ENCODE results near the gene SPATS2. TPM values are rescaled to one million over a fixed set of nuclear protein-coding genes. Genes with fewer than 3 reads are reported as not detected.

The SPATS2 gene
- total and polyA plus RNA-seq, 7 experiments from 2014 or later: 3.0 to 9.8 (median 7.8) TPM

GRCh38 chr12:49465132-49465531 lies 97.9 kb downstream of the SPATS2 start:
- peaks cover 0 to 2% (median 0%) of the 10 kb centered on the region in 7 donors for H3K4me1 Mint-ChIP-seq
- no peak overlapping the region for H3K27ac ChIP-seq (ENCODE audit: low read depth, low read length)
- POLR2A ChIA-PET: no interaction called here

DNA sequence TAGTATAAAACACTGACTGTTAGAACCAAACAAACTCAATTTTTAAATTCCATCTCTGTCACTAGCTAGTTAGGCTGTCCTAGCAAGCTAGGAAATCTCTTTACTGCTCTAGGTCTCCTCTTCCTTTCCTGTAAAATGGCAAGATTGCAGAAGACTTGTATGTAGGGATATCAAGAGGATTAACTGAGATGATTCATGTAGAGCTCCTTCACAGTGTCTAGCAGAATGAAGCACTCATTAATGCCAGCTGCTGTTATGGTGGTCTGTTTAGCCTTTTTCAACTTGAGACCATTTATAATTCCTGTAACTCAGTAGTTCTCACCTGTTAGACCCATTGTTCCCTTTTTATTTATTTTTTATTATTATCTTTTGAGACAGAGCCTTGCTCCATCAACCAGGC lies 103.7 kb downstream of the SPATS2 start:
- intact Hi-C loops (cut with micrococcal nuclease): no loop called here
- ATAC-seq (no peak), DNase-seq (no peak)
- Mint-ChIP-seq H3K9me3 (no peaks in the 10 kb centered on the region), H3K36me3 (peaks cover 0 to 5% (median 4%) of the 10 kb centered on the region in 5 donors), H3K27ac (no peak overlapping the region), H3K4me3 (no peak overlapping the region), H3K4me1 (peaks cover 0 to 5% (median 2%) of the 10 kb centered on the region in 7 donors), H3K27me3 (no peaks in the 10 kb centered on the region)
- H3K27me3 ChIP-seq (ENCODE audit: control insufficient read depth in 2 of 2, insufficient read depth in 2 of 2, low read length in 2 of 2): no peaks in the 10 kb centered on the region
- no peaks in the 10 kb centered on the region for H3K36me3 ChIP-seq (ENCODE audit: control insufficient read depth in 2 of 3, insufficient read depth in 3 of 3, low read length in 3 of 3)
- CTCF ChIA-PET: interaction anchor here (0.8 kb wide), 1 partner anchor 113 kb away, joined by 3 read pairs; no protein-coding TSS in a partner anchor
- POLR2A ChIA-PET: interaction anchor here (0.5 to 0.6 kb wide), 2 partner anchors 87 to 163 kb away, joined by 5 to 7 read pairs; no protein-coding TSS in a partner anchor
- H3K27ac ChIP-seq (ENCODE audit: low read depth, low read length): no peak overlapping the region
- H3K4me3 ChIP-seq (ENCODE audit: low read length): no peak overlapping the region
- H3K4me1 ChIP-seq (ENCODE audit: control insufficient read depth in 2 of 2, insufficient read depth in 2 of 2, low read length in 2 of 2): no peaks in the 10 kb centered on the region
- H3K9me3 ChIP-seq (ENCODE audit: control insufficient read depth in 2 of 3, low read length in 3 of 3): no peaks in the 10 kb centered on the region

More at GRCh38 chr12:49465132-49465531, 97.9 kb downstream of the SPATS2 start:
- no peak for ATAC-seq
- H3K9me3 Mint-ChIP-seq: no peaks in the 10 kb centered on the region
- H3K4me3 Mint-ChIP-seq: no peak overlapping the region
- no peaks in the 10 kb centered on the region for H3K36me3 ChIP-seq (ENCODE audit: control insufficient read depth in 2 of 3, insufficient read depth in 3 of 3, low read length in 3 of 3)
- no peaks in the 10 kb centered on the region for H3K4me1 ChIP-seq (ENCODE audit: control insufficient read depth in 2 of 2, insufficient read depth in 2 of 2, low read length in 2 of 2)
- CTCF ChIA-PET: no interaction called here
- intact Hi-C loops (cut with micrococcal nuclease): no loop called here
- no peak for DNase-seq
- H3K27me3 ChIP-seq (ENCODE audit: control insufficient read depth in 2 of 2, insufficient read depth in 2 of 2, low read length in 2 of 2): no peaks in the 10 kb centered on the region
- H3K4me3 ChIP-seq (ENCODE audit: low read length): no peak overlapping the region
- H3K9me3 ChIP-seq (ENCODE audit: control insufficient read depth in 2 of 3, low read length in 3 of 3): no peaks in the 10 kb centered on the region
- peaks cover 0 to 21% (median 13%) of the 10 kb centered on the region in 5 donors for H3K36me3 Mint-ChIP-seq
- no peaks in the 10 kb centered on the region for H3K27me3 Mint-ChIP-seq
- H3K27ac Mint-ChIP-seq: no peak overlapping the region

DNA sequence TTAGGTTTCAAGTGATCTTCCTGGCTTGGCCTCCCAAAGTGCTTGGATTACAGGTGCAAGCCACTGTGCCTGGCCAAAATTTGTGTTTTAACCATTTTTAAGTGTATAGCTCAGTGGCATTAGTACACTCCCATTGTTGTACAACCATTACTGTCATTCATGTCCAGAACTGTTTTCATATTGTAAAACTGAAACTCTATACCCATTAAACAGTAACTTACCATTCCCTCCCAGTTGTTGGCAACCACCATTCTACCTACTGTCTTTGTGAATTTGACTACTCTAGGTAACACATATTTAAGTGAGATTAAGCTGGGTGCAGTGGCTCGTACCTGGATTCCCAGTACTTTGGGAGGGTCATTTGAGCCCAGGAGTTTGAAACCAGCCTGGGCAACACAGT lies 104.3 kb downstream of the SPATS2 start:
- intact Hi-C loops (cut with micrococcal nuclease): no loop called here
- POLR2A ChIA-PET: interaction anchor here (0.6 kb wide), 1 partner anchor 164 kb away, joined by 5 read pairs; no protein-coding TSS in a partner anchor
- H3K36me3 Mint-ChIP-seq: peaks cover 0 to 7% (median 5%) of the 10 kb centered on the region in 5 donors

DNA sequence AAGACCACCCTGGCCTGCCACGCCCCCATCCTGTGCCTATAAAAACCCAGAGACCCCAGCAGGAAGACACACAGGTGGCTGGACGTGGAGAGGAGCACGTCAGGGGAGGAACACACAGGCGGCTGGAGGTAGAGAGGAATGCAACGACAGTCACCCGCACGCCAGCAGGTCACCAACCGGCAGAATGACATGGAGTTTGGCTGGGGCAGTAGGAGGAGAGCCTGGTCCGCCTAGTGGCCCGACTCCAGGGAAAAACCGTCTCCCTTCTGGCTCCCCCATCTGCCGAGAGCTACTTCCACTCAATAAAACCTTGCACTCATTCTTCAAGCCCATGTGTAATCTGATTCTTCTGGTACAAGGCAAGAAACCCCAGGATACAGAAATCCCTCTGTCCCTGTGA lies 108.8 kb downstream of the SPATS2 start:
- no peak for DNase-seq
- Histone ChIP-seq H3K4me3 (ENCODE audit: low read length) (no peak overlapping the region), H3K36me3 (ENCODE audit: control insufficient read depth in 2 of 3, insufficient read depth in 3 of 3, low read length in 3 of 3) (no peaks in the 10 kb centered on the region), H3K27ac (ENCODE audit: low read depth, low read length) (no peak overlapping the region), H3K4me1 (ENCODE audit: control insufficient read depth in 2 of 2, insufficient read depth in 2 of 2, low read length in 2 of 2) (peaks cover 3 to 4% of the 10 kb centered on the region in 2 donors), H3K9me3 (ENCODE audit: control insufficient read depth in 2 of 3, low read length in 3 of 3) (no peaks in the 10 kb centered on the region), H3K27me3 (ENCODE audit: control insufficient read depth in 2 of 2, insufficient read depth in 2 of 2, low read length in 2 of 2) (no peaks in the 10 kb centered on the region)
- Mint-ChIP-seq H3K27ac (no peak overlapping the region), H3K27me3 (no peaks in the 10 kb centered on the region), H3K4me1 (peaks cover 0 to 30% (median 19%) of the 10 kb centered on the region in 7 donors), H3K4me3 (no peak overlapping the region), H3K9me3 (no peaks in the 10 kb centered on the region), H3K36me3 (peaks cover 0 to 7% (median 5%) of the 10 kb centered on the region in 5 donors)
- ChIA-PET POLR2A (interaction anchor here (0.6 kb wide), 1 partner anchor 103 kb away, joined by 3 read pairs; no protein-coding TSS in a partner anchor), CTCF (no interaction called here)
- ATAC-seq: no peak
- intact Hi-C loops (cut with micrococcal nuclease): no loop called here

More for the DNA sequence above, 104.3 kb downstream of the SPATS2 start:
- Mint-ChIP-seq H3K4me3 (no peak overlapping the region), H3K27ac (no peak overlapping the region), H3K4me1 (peaks cover 2 to 9% (median 3%) of the 10 kb centered on the region in 7 donors), H3K9me3 (no peaks in the 10 kb centered on the region), H3K27me3 (no peaks in the 10 kb centered on the region)
- Histone ChIP-seq H3K36me3 (ENCODE audit: control insufficient read depth in 2 of 3, insufficient read depth in 3 of 3, low read length in 3 of 3) (no peaks in the 10 kb centered on the region), H3K27me3 (ENCODE audit: control insufficient read depth in 2 of 2, insufficient read depth in 2 of 2, low read length in 2 of 2) (no peaks in the 10 kb centered on the region), H3K4me3 (ENCODE audit: low read length) (no peak overlapping the region), H3K4me1 (ENCODE audit: control insufficient read depth in 2 of 2, insufficient read depth in 2 of 2, low read length in 2 of 2) (no peaks in the 10 kb centered on the region), H3K27ac (ENCODE audit: low read depth, low read length) (no peak overlapping the region), H3K9me3 (ENCODE audit: control insufficient read depth in 2 of 3, low read length in 3 of 3) (no peaks in the 10 kb centered on the region)
- ATAC-seq (no peak), DNase-seq (no peak)
- CTCF ChIA-PET: interaction anchor here (0.8 kb wide), 1 partner anchor 113 kb away, joined by 3 read pairs; no protein-coding TSS in a partner anchor

DNA sequence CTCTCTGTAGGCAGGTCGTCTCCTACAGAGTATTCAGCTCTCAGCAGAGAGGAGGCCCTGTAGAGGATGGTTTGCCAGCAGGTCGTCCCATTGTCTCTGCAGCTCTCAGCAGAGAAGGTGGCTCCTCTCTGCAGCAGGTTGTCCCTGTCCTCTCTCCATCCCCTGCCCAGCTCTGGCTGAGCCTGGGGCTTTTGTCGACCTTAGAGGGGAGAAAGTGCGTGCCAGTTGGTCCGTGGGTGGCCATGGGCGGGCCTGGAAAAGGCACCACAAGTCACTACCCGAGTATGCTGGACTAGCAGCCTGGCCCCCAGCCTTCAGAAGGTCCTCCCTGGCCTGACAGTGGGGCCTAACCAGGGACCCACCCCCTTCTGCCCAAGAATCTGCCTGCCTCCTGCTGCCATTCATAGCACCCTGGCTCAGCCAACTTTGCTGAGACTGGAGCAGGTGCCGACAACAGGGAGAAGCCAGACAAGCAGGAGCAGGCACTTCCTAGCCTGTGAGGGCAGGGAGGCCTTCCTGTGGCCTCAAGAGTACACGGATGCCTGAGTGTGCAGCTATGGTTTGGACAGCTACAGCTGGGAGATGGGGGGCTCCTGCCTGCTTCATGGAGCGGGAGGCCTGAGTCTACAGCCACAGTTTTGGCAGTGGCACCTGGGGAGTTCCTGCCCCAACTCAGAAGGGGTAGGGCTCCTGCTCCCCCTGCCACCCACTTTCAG lies 111.8 kb downstream of the SPATS2 start:
- H3K27me3 Mint-ChIP-seq: no peaks in the 10 kb centered on the region
- no peaks in the 10 kb centered on the region for H3K9me3 Mint-ChIP-seq
- intact Hi-C loops (cut with micrococcal nuclease): no loop called here
- no peak for DNase-seq
- no peak overlapping the region for H3K4me3 ChIP-seq (ENCODE audit: low read length)
- ChIA-PET CTCF (interaction anchor here (1.3 kb wide), 1 partner anchor 120 kb away, joined by 7 read pairs; no protein-coding TSS in a partner anchor), POLR2A (no interaction called here)
- H3K4me3 Mint-ChIP-seq: no peak overlapping the region
- no peaks in the 10 kb centered on the region for H3K27me3 ChIP-seq (ENCODE audit: control insufficient read depth in 2 of 2, insufficient read depth in 2 of 2, low read length in 2 of 2)
- H3K27ac ChIP-seq (ENCODE audit: low read depth, low read length): no peak overlapping the region
- H3K9me3 ChIP-seq (ENCODE audit: control insufficient read depth in 2 of 3, low read length in 3 of 3): no peaks in the 10 kb centered on the region
- H3K4me1 ChIP-seq (ENCODE audit: control insufficient read depth in 2 of 2, insufficient read depth in 2 of 2, low read length in 2 of 2): peaks cover 3 to 4% of the 10 kb centered on the region in 2 donors
- H3K4me1 Mint-ChIP-seq: peaks cover 3 to 34% (median 19%) of the 10 kb centered on the region in 7 donors
- peaks cover 0 to 8% (median 5%) of the 10 kb centered on the region in 5 donors for H3K36me3 Mint-ChIP-seq
- no peaks in the 10 kb centered on the region for H3K36me3 ChIP-seq (ENCODE audit: control insufficient read depth in 2 of 3, insufficient read depth in 3 of 3, low read length in 3 of 3)
- no peak for ATAC-seq
- no peak overlapping the region for H3K27ac Mint-ChIP-seq

GRCh38 chr12:49482095-49483051 lies 115.1 kb downstream of the SPATS2 start:
- Mint-ChIP-seq H3K9me3 (no peaks in the 10 kb centered on the region), H3K4me1 (peaks cover 0 to 19% (median 10%) of the 10 kb centered on the region in 7 donors), H3K36me3 (peaks cover 0 to 15% (median 4%) of the 10 kb centered on the region in 5 donors), H3K27ac (no peak overlapping the region), H3K4me3 (no peak overlapping the region), H3K27me3 (no peaks in the 10 kb centered on the region)
- ChIA-PET POLR2A (no interaction called here), CTCF (interaction anchor here (0.6 kb wide), 1 partner anchor 226 kb away, joined by 3 read pairs; no protein-coding TSS in a partner anchor)
- H3K27me3 ChIP-seq (ENCODE audit: control insufficient read depth in 2 of 2, insufficient read depth in 2 of 2, low read length in 2 of 2): no peaks in the 10 kb centered on the region
- no peak overlapping the region for H3K4me3 ChIP-seq (ENCODE audit: low read length)
- DNase-seq (no peak), ATAC-seq (no peak)
- intact Hi-C loops (cut with micrococcal nuclease): no loop called here
- H3K9me3 ChIP-seq (ENCODE audit: control insufficient read depth in 2 of 3, low read length in 3 of 3): no peaks in the 10 kb centered on the region
- no peak overlapping the region for H3K27ac ChIP-seq (ENCODE audit: low read depth, low read length)
- peaks cover 0 to 5% (median 0%) of the 10 kb centered on the region in 3 experiments for H3K36me3 ChIP-seq (ENCODE audit: control insufficient read depth in 2 of 3, insufficient read depth in 3 of 3, low read length in 3 of 3)
- peaks cover under 1 to 3% of the 10 kb centered on the region in 2 donors for H3K4me1 ChIP-seq (ENCODE audit: control insufficient read depth in 2 of 2, insufficient read depth in 2 of 2, low read length in 2 of 2)
